A673 (cell line): Measurements from ENCODE around the gene JKAMP.

Experiments used
- CTCF ChIP-seq: fragments of 300-800, 200-600 bp; sonication (generic); conservative IDR thresholded peaks from 2 replicates; pipeline ENCODE4 v1.5.1; 2017; ENCODE audit warnings: low read depth, mild to moderate bottlenecking, antibody characterized with exemption, low read length, moderate library complexity, mixed read lengths
- EZH2 ChIP-seq: fragments of 200-600 bp; sonication (generic); IDR thresholded peaks from 2 replicates; pipeline ENCODE4 v1.6.1; 2017; ENCODE audit warnings: borderline replicate concordance, low read depth, mild to moderate bottlenecking, mixed read lengths, antibody characterized with exemption, low read length; ENCODE audit not compliant: poor library complexity, severe bottlenecking

DNA sequence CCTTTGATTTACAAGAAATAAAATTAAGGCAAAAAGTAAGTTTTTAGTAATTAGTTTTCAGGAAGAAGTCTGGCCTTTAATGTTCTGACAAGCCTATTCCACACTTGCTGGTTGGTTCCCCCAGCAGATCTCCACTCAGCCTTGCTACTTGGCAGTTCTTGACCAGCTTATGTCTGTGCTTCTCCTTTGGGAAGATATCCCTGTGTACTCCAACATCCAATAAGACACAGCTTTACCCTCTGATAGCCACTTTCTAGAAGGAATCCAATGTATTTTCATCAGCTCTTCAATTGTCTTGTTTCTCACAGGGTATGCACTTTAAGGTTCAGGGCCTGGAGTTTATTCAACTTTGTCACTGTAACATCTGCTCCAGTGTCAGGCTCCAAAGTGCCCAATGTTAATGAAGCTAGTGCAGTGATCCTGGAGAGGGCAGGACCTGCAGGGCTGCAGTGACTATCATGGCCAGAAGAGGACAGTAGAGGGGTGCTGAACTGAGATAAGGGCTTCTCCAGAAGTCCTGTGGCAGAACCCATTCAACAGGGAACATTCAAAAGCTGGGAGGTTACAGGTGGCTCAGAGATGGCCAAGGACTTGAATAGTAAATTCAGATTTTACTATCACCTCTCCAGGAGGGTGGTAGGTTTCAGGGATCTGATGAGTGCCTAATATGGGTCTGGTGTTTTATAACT, 22.9 kb downstream of the JKAMP start:
- TF ChIP-seq CTCF (peak; percentile 97), EZH2 (no peak)
